ENCODE measurements around the gene ZNF106.

Gene ZNF106

DNA sequence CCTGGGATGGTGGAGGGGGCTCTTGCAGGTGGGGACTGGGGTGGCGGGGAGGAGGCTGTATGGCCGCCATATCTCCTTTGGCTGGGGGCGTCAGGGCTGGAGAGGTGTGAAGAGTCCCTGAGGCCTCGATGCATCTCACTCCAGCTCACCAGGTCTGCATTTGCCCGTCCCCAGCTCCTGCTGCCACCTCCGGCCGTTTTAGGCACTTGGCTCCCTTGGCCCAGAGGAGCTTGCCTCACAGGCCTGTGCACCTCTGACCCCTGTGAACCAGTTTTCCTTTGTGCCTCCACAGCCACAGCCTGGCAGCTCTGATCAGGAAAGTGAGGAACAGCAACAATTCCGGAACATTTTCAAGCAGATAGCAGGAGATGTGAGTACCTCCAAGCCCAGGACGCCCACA is 81.9 kb downstream of the ZNF106 start:
- Histone ChIP-seq H3K36me3 (ENCODE audit: low read length) (no peaks in the 10 kb centered on the region), H3K9ac (ENCODE audit: low read length) (no peak overlapping the region), H3K27me3 (ENCODE audit: low read length) (no peaks in the 10 kb centered on the region), H4K20me1 (ENCODE audit: low read depth, low read length) (no peaks in the 10 kb centered on the region), H3K4me3 (ENCODE audit: insufficient read depth, low read length, poor library complexity, severe bottlenecking) (no peak overlapping the region), H3K79me2 (ENCODE audit: insufficient read depth, low read length) (no peaks in the 10 kb centered on the region), H3K9me3 (ENCODE audit: insufficient read depth, low read length) (no peaks in the 10 kb centered on the region), H2AFZ (ENCODE audit: low read depth, low read length, severe bottlenecking) (no peak overlapping the region), H3K27ac (ENCODE audit: low read depth, low read length) (no peak overlapping the region), H3K9me2 (replicated peaks; ENCODE audit: insufficient read depth, low read length) (no peaks in the 10 kb centered on the region), H3K4me2 (ENCODE audit: low read depth, low read length, poor library complexity, severe bottlenecking) (no peak overlapping the region), H3F3A (ENCODE audit: insufficient read depth) (no peaks in the 10 kb centered on the region)
- TF ChIP-seq, protein P1, sequence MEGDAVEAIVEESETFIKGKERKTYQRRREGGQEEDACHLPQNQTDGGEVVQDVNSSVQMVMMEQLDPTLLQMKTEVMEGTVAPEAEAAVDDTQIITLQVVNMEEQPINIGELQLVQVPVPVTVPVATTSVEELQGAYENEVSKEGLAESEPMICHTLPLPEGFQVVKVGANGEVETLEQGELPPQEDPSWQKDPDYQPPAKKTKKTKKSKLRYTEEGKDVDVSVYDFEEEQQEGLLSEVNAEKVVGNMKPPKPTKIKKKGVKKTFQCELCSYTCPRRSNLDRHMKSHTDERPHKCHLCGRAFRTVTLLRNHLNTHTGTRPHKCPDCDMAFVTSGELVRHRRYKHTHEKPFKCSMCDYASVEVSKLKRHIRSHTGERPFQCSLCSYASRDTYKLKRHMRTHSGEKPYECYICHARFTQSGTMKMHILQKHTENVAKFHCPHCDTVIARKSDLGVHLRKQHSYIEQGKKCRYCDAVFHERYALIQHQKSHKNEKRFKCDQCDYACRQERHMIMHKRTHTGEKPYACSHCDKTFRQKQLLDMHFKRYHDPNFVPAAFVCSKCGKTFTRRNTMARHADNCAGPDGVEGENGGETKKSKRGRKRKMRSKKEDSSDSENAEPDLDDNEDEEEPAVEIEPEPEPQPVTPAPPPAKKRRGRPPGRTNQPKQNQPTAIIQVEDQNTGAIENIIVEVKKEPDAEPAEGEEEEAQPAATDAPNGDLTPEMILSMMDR (IDR thresholded peaks at IDR 0.05; ENCODE audit: insufficient read depth, low read length, poor library complexity, severe bottlenecking) = no peak
- no peak for TF ChIP-seq EZH2phosphoT487 (conservative IDR thresholded peaks at IDR 0.05; ENCODE audit: low read length)

- Histone ChIP-seq H3K27ac (ENCODE audit: low read depth, low read length) (no peak overlapping the region), H3K9me3 (ENCODE audit: insufficient read depth, low read length) (no peaks in the 10 kb centered on the region), H2AFZ (ENCODE audit: low read depth, low read length, severe bottlenecking) (no peak overlapping the region), H3K79me2 (ENCODE audit: insufficient read depth, low read length) (no peaks in the 10 kb centered on the region), H4K20me1 (ENCODE audit: low read depth, low read length) (no peaks in the 10 kb centered on the region), H3K9me2 (replicated peaks; ENCODE audit: insufficient read depth, low read length) (no peaks in the 10 kb centered on the region), H3K36me3 (ENCODE audit: low read length) (no peaks in the 10 kb centered on the region), H3K9ac (ENCODE audit: low read length) (no peak overlapping the region), H3K4me3 (ENCODE audit: insufficient read depth, low read length, poor library complexity, severe bottlenecking) (no peak overlapping the region), H3F3A (ENCODE audit: insufficient read depth) (no peaks in the 10 kb centered on the region), H3K27me3 (ENCODE audit: low read length) (no peaks in the 10 kb centered on the region), H3K4me2 (ENCODE audit: low read depth, low read length, poor library complexity, severe bottlenecking) (no peak overlapping the region)
- no peak for TF ChIP-seq EZH2phosphoT487 (conservative IDR thresholded peaks at IDR 0.05; ENCODE audit: low read length)
- TF ChIP-seq, protein P1 (IDR thresholded peaks at IDR 0.05; ENCODE audit: insufficient read depth, low read length, poor library complexity, severe bottlenecking) = no peak
Measured at GRCh38 chr15:42408178-42408577, 82.8 kb downstream of the ZNF106 start.

- TF ChIP-seq EZH2phosphoT487 (conservative IDR thresholded peaks at IDR 0.05; ENCODE audit: low read length) = no peak
- TF ChIP-seq, protein P1 (IDR thresholded peaks at IDR 0.05; ENCODE audit: insufficient read depth, low read length, poor library complexity, severe bottlenecking) = no peak
- no peaks in the 10 kb centered on the region for H4K20me1 ChIP-seq (ENCODE audit: low read depth, low read length)
Measured at GRCh38 chr15:42405863-42406482, 85.0 kb downstream of the ZNF106 start.

More at GRCh38 chr15:42405863-42406482, 85.0 kb downstream of the ZNF106 start:
- Histone ChIP-seq H3K4me3 (ENCODE audit: insufficient read depth, low read length, poor library complexity, severe bottlenecking) (no peak overlapping the region), H3K27me3 (ENCODE audit: low read length) (no peaks in the 10 kb centered on the region), H3K27ac (ENCODE audit: low read depth, low read length) (no peak overlapping the region), H3K9me2 (replicated peaks; ENCODE audit: insufficient read depth, low read length) (no peaks in the 10 kb centered on the region), H3K9me3 (ENCODE audit: insufficient read depth, low read length) (no peaks in the 10 kb centered on the region), H3K4me2 (ENCODE audit: low read depth, low read length, poor library complexity, severe bottlenecking) (no peak overlapping the region), H3K79me2 (ENCODE audit: insufficient read depth, low read length) (no peaks in the 10 kb centered on the region), H3K36me3 (ENCODE audit: low read length) (no peaks in the 10 kb centered on the region), H2AFZ (ENCODE audit: low read depth, low read length, severe bottlenecking) (no peak overlapping the region), H3F3A (ENCODE audit: insufficient read depth) (no peaks in the 10 kb centered on the region), H3K9ac (ENCODE audit: low read length) (no peak overlapping the region)

Measured in SU-DHL-6 (cell line).